Activated effector memory CD4-positive, alpha-beta T cell treated with Interleukin-2 at 50 U/mL for 16 hours (primary cell): Measurements from ENCODE around the gene DCAF17.
"Not testable (repeated sequence)": the region's sequence is repeated elsewhere in the genome, so short reads cannot be mapped to it uniquely, and the experiment has no call there.

Experiments used
- DNase-seq: peaks from one replicate; pipeline ENCODE4 v3.0.0-alpha.2; 2020

DCAF17 gene

GRCh38 chr2:171460537-171460936 lies 26.5 kb downstream of the DCAF17 start:
- no peak for DNase-seq

GRCh38 chr2:171469176-171469575 lies 35.1 kb downstream of the DCAF17 start:
- DNase-seq, result no peak

- DNase-seq, result no peak
These were observed 36.1 kb downstream of the DCAF17 start for GRCh38 chr2:171470129-171470528.

- no peak for DNase-seq
These were observed 42.0 kb downstream of the DCAF17 start for GRCh38 chr2:171475979-171476378.

- DNase-seq, result no peak
These were observed 44.3 kb downstream of the DCAF17 start for GRCh38 chr2:171478345-171478744.

GRCh38 chr2:171479154-171479814 lies 45.3 kb downstream of the DCAF17 start:
- DNase-seq, result no peak

- no peak for DNase-seq
These were observed 46.9 kb downstream of the DCAF17 start for GRCh38 chr2:171480908-171481307.

GRCh38 chr2:171482308-171482707 lies 48.3 kb downstream of the DCAF17 start:
- DNase-seq, result no peak

GRCh38 chr2:171482877-171483276 lies 48.9 kb downstream of the DCAF17 start:
- DNase-seq, result no peak

- no peak for DNase-seq
These were observed 49.8 kb downstream of the DCAF17 start for GRCh38 chr2:171483793-171484192.

- no peak for DNase-seq
These were observed 51.1 kb downstream of the DCAF17 start for GRCh38 chr2:171485116-171485515.

- no peak for DNase-seq
These were observed 53.2 kb downstream of the DCAF17 start for GRCh38 chr2:171487201-171487600.

GRCh38 chr2:171487803-171488259 lies 53.8 kb downstream of the DCAF17 start:
- DNase-seq, result no peak

GRCh38 chr2:171490577-171490976 lies 56.6 kb downstream of the DCAF17 start:
- DNase-seq, result no peak

GRCh38 chr2:171491292-171491691 lies 57.3 kb downstream of the DCAF17 start:
- DNase-seq, result no peak

GRCh38 chr2:171492664-171493063 lies 58.6 kb downstream of the DCAF17 start:
- no peak for DNase-seq

- DNase-seq, result not testable (repeated sequence)
These were observed 63.6 kb downstream of the DCAF17 start for GRCh38 chr2:171497664-171498063.

- DNase-seq, result no peak
These were observed 71.3 kb downstream of the DCAF17 start for GRCh38 chr2:171505374-171505773.

GRCh38 chr2:171509945-171510731 lies 76.1 kb downstream of the DCAF17 start:
- no peak for DNase-seq

GRCh38 chr2:171512014-171512413 lies 78.0 kb downstream of the DCAF17 start:
- no peak for DNase-seq

GRCh38 chr2:171512683-171513195 lies 78.7 kb downstream of the DCAF17 start:
- DNase-seq, result no peak

GRCh38 chr2:171513719-171514160 lies 79.7 kb downstream of the DCAF17 start:
- DNase-seq, result no peak

- DNase-seq, result no peak
These were observed 81.0 kb downstream of the DCAF17 start for GRCh38 chr2:171514908-171515582.
